CD14-positive monocyte (primary cell): ENCODE measurements around the gene TMEM240. TPM values are rescaled to one million over a fixed set of nuclear protein-coding genes. Genes with fewer than 3 reads are reported as not detected.

ENCODE experiments used
- DNase-seq, 3 donors: peaks; one replicate each; pipeline ENCODE4 v3.0.0-alpha.2; 2011 to 2022
- H2AFZ ChIP-seq: 2 replicates; pipeline ENCODE4 v1.6.0; 2012; ENCODE audit warnings: mild to moderate bottlenecking, low read depth, low read length, inconsistent platforms; ENCODE audit not compliant: insufficient read depth, poor library complexity, severe bottlenecking
- H3K27ac ChIP-seq, 2 donors: 1 replicate in 1 of 2; 2 replicates in 1 of 2; pipeline ENCODE4 v1.5.1; 2012 to 2013; ENCODE audit warnings: low read length in 2 of 2, control low read depth in 1 of 2, inconsistent platforms in 1 of 2, low read depth in 1 of 2, mild to moderate bottlenecking in 1 of 2
- H3K27me3 ChIP-seq, 2 donors: one replicate each; pipeline versions ENCODE4 v1.6.0 to v1.6.1; 2011 to 2013; ENCODE audit warnings: low read length in 2 of 2; ENCODE audit not compliant: control insufficient read depth in 2 of 2, insufficient read depth in 2 of 2
- H3K36me3 ChIP-seq, 2 donors: replicated peaks in 1 of 2; 1 replicate in 1 of 2; 2 replicates in 1 of 2; pipeline versions ENCODE4 v1.5.1 to v1.6.1; 2012 to 2013; ENCODE audit warnings: low read length in 2 of 2, control low read depth in 1 of 2, inconsistent platforms in 1 of 2, mild to moderate bottlenecking in 1 of 2; ENCODE audit not compliant: insufficient read depth in 2 of 2, control insufficient read depth in 1 of 2
- H3K4me1 ChIP-seq, 2 donors: 1 replicate in 1 of 2; 2 replicates in 1 of 2; pipeline versions ENCODE4 v1.5.1 to v1.6.1; 2012 to 2013; ENCODE audit warnings: low read length in 2 of 2, control low read depth in 1 of 2, inconsistent platforms in 1 of 2, mild to moderate bottlenecking in 1 of 2, moderate library complexity in 1 of 2; ENCODE audit not compliant: insufficient read depth in 2 of 2, control insufficient read depth in 1 of 2
- H3K4me2 ChIP-seq: replicated peaks from 2 replicates; pipeline ENCODE3; 2012; ENCODE audit warnings: low read length, moderate library complexity, mild to moderate bottlenecking; ENCODE audit not compliant: poor library complexity, severe bottlenecking; ENCODE audit errors: extremely low read depth
- H3K4me3 ChIP-seq, 3 experiments: fragments of 200-600 bp in 1 of 3; sonication (generic) in 1 of 3; replicated peaks in 1 of 3; 1 replicate in 2 of 3; 2 replicates in 1 of 3; pipeline ENCODE4 v1.5.1; 2011 to 2013; ENCODE audit warnings: low read length in 3 of 3, mild to moderate bottlenecking in 3 of 3, control low read depth in 2 of 3, low read depth in 2 of 3, inconsistent platforms in 1 of 3, moderate library complexity in 1 of 3
- H3K79me2 ChIP-seq: 2 replicates; pipeline ENCODE4 v1.6.0; 2012; ENCODE audit warnings: mild to moderate bottlenecking, control low read depth, inconsistent platforms, low read length, moderate library complexity; ENCODE audit not compliant: insufficient read depth
- H3K9ac ChIP-seq: 2 replicates; pipeline ENCODE4 v1.6.0; 2017; ENCODE audit warnings: low read length, mild to moderate bottlenecking; ENCODE audit not compliant: insufficient read depth, poor library complexity, severe bottlenecking
- H3K9me3 ChIP-seq, 2 donors: replicated peaks in 1 of 2; 1 replicate in 1 of 2; 2 replicates in 1 of 2; pipeline versions ENCODE4 v1.5.1 to v1.6.1; 2012 to 2013; ENCODE audit warnings: low read length in 2 of 2, control low read depth in 1 of 2; ENCODE audit not compliant: control insufficient read depth in 1 of 2, insufficient read depth in 1 of 2
- H4K20me1 ChIP-seq: 2 replicates; pipeline ENCODE4 v1.6.0; 2012; ENCODE audit warnings: mild to moderate bottlenecking, low read length, control low read depth, moderate library complexity; ENCODE audit not compliant: insufficient read depth
- H3K27ac Mint-ChIP-seq, 7 donors: one replicate each; pipeline ENCODE4 v1.8.0; 2020; ENCODE audit warnings: mild to moderate bottlenecking in 7 of 7, mixed read lengths in 7 of 7, moderate library complexity in 6 of 7, inconsistent platforms in 2 of 7
- H3K27me3 Mint-ChIP-seq, 3 donors: one replicate each; pipeline ENCODE4 v1.8.0; 2021 to 2022; ENCODE audit warnings: low read depth in 3 of 3, mild to moderate bottlenecking in 3 of 3, mixed read lengths in 3 of 3, moderate library complexity in 3 of 3, inconsistent platforms in 1 of 3
- H3K36me3 Mint-ChIP-seq, 2 donors: one replicate each; pipeline ENCODE4 v1.8.0; 2020; ENCODE audit warnings: mixed read lengths in 2 of 2, inconsistent platforms in 1 of 2, mild to moderate bottlenecking in 1 of 2
- H3K4me1 Mint-ChIP-seq: one replicate; pipeline ENCODE4 v1.8.0; 2020; ENCODE audit warnings: mild to moderate bottlenecking, mixed read lengths
- H3K4me3 Mint-ChIP-seq, 2 donors: one replicate each; pipeline ENCODE4 v1.8.0; 2020; ENCODE audit warnings: mild to moderate bottlenecking in 2 of 2, mixed read lengths in 2 of 2, moderate library complexity in 1 of 2
- H3K9me3 Mint-ChIP-seq, 7 donors: one replicate each; pipeline ENCODE4 v1.8.0; 2020 to 2022; ENCODE audit warnings: mixed read lengths in 7 of 7, mild to moderate bottlenecking in 6 of 7, moderate library complexity in 6 of 7, inconsistent platforms in 2 of 7
- WGBS: methylation state at CpG from one replicate; pipeline ENCODE4 v1.1.5; 2013; ENCODE audit warnings: missing lambda C conversion rate; ENCODE audit not compliant: insufficient coverage; 5-methylcytosine and 5-hydroxymethylcytosine counted together
- intact Hi-C, 2 donors: fragments of 100-400 bp; cut with micrococcal nuclease; formaldehyde crosslinking; loops; one replicate each; pipeline versions ENCODE4 v1.15.0 to v1.15.1; 2023
- polyA plus RNA-seq, 3 donors: library from polyadenylated mRNA; depleted of rRNA in 1 of 3; unstranded in 2 of 3; stranded (reverse) in 1 of 3; fragments of 300-500 nt in 2 of 3; fragments of >200 nt in 1 of 3; fragmentation: Illumina TruSeq in 2 of 3; gene quantifications; 1 replicate in 2 of 3; 2 replicates in 1 of 3; pipeline ENCODE4 v1.2.3, GENCODE V29; 2012 to 2021
- TF ChIP-seq, protein P1 (sequence below): fragments of 200-600 bp; IDR thresholded peaks from one replicate; pipeline ENCODE4 v1.8.0; 2022; ENCODE audit warnings: antibody characterized with exemption, mild to moderate bottlenecking

Gene TMEM240
- polyA plus RNA-seq, 3 donors = not detected

GRCh38 chr1:1562556-1563195, 22.3 kb upstream of the TMEM240 start:
- no peaks in the 10 kb centered on the region for H3K4me1 ChIP-seq
- Mint-ChIP-seq H3K9me3 (no peaks in the 10 kb centered on the region), H3K27ac (peak overlapping the region in 1 of 7 donors; percentile 30), H3K4me3 (no peak overlapping the region), H3K4me1 (peaks cover 4% of the 10 kb centered on the region), H3K27me3 (peaks cover 0 to 4% (median 0%) of the 10 kb centered on the region in 3 donors), H3K36me3 (peaks cover 52 to 71% of the 10 kb centered on the region in 2 donors)
- 98% methylated on average over 17 of the region's 21 CpGs for WGBS
- no peak overlapping the region for H3K4me3 ChIP-seq
- H4K20me1 ChIP-seq = peaks cover 96% of the 10 kb centered on the region
- intact Hi-C loops = no loop called here
- H3K27me3 ChIP-seq = no peaks in the 10 kb centered on the region
- no peak for DNase-seq
- no peak overlapping the region for H2AFZ ChIP-seq
- peaks cover 67% of the 10 kb centered on the region for H3K79me2 ChIP-seq
- H3K9me3 ChIP-seq = no peaks in the 10 kb centered on the region
- no peak overlapping the region for H3K4me2 ChIP-seq
- H3K9ac ChIP-seq = no peak overlapping the region
- H3K27ac ChIP-seq = no peak overlapping the region
- H3K36me3 ChIP-seq = peaks cover 56 to 79% of the 10 kb centered on the region in 2 donors
- TF ChIP-seq, protein P1, sequence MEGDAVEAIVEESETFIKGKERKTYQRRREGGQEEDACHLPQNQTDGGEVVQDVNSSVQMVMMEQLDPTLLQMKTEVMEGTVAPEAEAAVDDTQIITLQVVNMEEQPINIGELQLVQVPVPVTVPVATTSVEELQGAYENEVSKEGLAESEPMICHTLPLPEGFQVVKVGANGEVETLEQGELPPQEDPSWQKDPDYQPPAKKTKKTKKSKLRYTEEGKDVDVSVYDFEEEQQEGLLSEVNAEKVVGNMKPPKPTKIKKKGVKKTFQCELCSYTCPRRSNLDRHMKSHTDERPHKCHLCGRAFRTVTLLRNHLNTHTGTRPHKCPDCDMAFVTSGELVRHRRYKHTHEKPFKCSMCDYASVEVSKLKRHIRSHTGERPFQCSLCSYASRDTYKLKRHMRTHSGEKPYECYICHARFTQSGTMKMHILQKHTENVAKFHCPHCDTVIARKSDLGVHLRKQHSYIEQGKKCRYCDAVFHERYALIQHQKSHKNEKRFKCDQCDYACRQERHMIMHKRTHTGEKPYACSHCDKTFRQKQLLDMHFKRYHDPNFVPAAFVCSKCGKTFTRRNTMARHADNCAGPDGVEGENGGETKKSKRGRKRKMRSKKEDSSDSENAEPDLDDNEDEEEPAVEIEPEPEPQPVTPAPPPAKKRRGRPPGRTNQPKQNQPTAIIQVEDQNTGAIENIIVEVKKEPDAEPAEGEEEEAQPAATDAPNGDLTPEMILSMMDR = no peak

DNA sequence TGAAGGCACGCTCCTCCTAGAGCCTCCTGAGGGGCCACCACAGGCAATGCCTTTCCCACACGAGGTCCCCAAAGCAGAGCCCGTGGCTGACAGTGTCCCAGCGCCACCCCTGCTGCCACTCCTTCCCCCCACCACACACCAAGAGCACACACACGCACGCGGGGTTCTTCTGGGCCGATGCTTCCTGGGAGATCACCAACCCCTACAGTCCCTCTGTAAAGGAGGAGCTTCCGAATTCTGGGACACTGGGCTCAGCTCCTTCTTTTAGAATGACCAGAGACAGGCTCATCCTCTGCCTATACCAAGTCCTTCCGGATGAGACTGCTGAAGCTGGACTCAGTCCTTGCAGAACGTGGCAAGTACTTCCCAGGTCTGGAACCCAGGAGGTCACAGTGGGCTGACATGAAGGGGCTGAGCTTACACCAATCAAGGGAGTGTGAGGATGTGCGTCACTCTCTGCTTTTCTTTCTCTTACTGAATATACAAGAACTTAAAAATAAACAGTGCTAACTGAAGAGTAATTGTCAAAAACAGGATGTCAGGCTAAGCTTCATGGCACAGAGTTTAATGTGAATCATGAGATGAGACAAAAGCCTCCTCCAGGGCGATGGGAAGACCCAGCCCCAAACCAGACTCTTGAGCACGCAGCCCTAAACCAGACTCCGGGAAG, 21.5 kb upstream of the TMEM240 start:
- peaks cover 56 to 72% of the 10 kb centered on the region in 2 donors for H3K36me3 ChIP-seq

More for the DNA sequence above, 21.5 kb upstream of the TMEM240 start:
- peaks cover 60% of the 10 kb centered on the region for H3K79me2 ChIP-seq
- Mint-ChIP-seq H3K27ac (peak overlapping the region in 3 of 7 donors; percentile 47 to 70 (median 50)), H3K27me3 (peaks cover 0 to 4% (median 0%) of the 10 kb centered on the region in 3 donors), H3K4me3 (no peak overlapping the region), H3K4me1 (no peaks in the 10 kb centered on the region), H3K36me3 (peaks cover 48 to 71% of the 10 kb centered on the region in 2 donors), H3K9me3 (no peaks in the 10 kb centered on the region)
- H2AFZ ChIP-seq = no peak overlapping the region
- WGBS = 99% methylated on average over 10 of the region's 15 CpGs
- H3K27ac ChIP-seq = no peak overlapping the region
- no peak for DNase-seq
- no peak overlapping the region for H3K9ac ChIP-seq
- no peak overlapping the region for H3K4me3 ChIP-seq
- TF ChIP-seq, protein P1 = no peak
- H3K27me3 ChIP-seq = no peaks in the 10 kb centered on the region
- no peaks in the 10 kb centered on the region for H3K9me3 ChIP-seq
- no peaks in the 10 kb centered on the region for H3K4me1 ChIP-seq
- H4K20me1 ChIP-seq = peaks cover 90% of the 10 kb centered on the region
- intact Hi-C loops = no loop called here
- no peak overlapping the region for H3K4me2 ChIP-seq
